Stimulated activated CD4-positive, alpha-beta T cell treated with anti-CD3 and anti-CD28 coated beads, Interleukin-15, amount 100 ng/mL, for 1 hour (primary cell): ENCODE measurements around the gene RNGTT.

Experiments
- DNase-seq, 2 donors: peaks; one replicate each; pipeline ENCODE4 v3.0.0-alpha.2; 2020; ENCODE audit warnings: low read depth in 1 of 2, low spot score in 1 of 2

Gene RNGTT

DNA sequence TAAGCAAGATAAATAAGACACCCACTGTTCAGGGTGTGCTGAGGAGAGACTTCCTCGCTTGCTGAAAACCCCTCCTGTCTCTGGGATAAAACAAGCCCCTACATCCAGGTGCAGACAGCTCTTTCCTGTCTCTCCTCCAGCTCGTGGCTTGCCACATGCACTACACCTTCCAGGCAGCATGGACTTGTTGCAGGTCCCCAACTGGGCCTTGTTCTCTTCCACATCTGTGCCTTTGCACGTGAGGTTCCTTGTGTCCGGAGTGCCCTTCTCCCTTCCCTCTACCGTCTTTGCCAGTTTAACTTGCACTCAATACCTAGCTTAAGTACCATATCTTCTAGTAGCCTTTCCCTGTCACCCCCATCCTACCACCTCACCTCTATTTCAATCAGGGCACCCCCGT lies 397.6 kb downstream of the RNGTT start:
- DNase-seq, result no peak

DNA sequence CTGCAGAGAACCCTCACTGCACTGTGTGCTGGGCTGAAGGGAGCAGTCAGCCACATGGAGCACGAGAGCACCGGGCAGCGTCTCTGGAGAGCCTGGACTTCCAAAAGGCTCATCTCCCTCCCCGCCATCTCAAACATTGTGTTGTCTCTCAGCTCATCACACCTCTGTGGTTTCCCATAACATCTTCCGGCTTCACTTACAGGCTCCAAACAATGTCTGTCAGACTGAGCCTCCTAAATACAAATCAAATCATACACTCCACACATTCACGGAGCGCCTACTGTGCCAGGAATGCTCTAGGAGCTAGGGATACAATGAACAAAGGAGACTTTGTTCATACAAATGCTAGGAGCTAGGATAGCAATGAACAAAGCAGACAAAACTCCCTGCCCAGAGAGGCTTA lies 398.0 kb downstream of the RNGTT start:
- DNase-seq, result no peak

- no peak for DNase-seq
Observed at GRCh38 chr6:88563277-88563625, 400.2 kb downstream of the RNGTT start.

- no peak for DNase-seq
Observed at GRCh38 chr6:88562353-88563276, 400.8 kb downstream of the RNGTT start.

GRCh38 chr6:88561954-88562315 lies 401.5 kb downstream of the RNGTT start:
- DNase-seq, result no peak

- DNase-seq, result no peak
Observed at GRCh38 chr6:88561034-88561953, 402.1 kb downstream of the RNGTT start.
